BE2C (cell line): ENCODE measurements around the gene DAO.
"Not testable (repeated sequence)": the region's sequence is repeated elsewhere in the genome, so short reads cannot be mapped to it uniquely, and the experiment has no call there.

Source experiments
- DNase-seq: peaks from one replicate; pipeline ENCODE4 v3.0.0-alpha.2; 2020
- H3K27me3 ChIP-seq: fragments of 250-450 bp; sonication (Bioruptor Pico); 2 replicates; pipeline ENCODE4 v1.5.1; 2020; ENCODE audit warnings: mild to moderate bottlenecking
- H3K36me3 ChIP-seq: fragments of 250-450 bp; sonication (Bioruptor Pico); 2 replicates; pipeline ENCODE4 v1.5.1; 2020; ENCODE audit warnings: mild to moderate bottlenecking
- H3K4me1 ChIP-seq: fragments of 250-450 bp; sonication (Bioruptor Pico); 2 replicates; pipeline ENCODE4 v1.5.1; 2020
- H3K4me3 ChIP-seq: 2 replicates; pipeline ENCODE4 v1.5.1; 2011; ENCODE audit warnings: low read depth, low read length
- H3K9me3 ChIP-seq: fragments of 250-450 bp; sonication (Bioruptor Pico); 2 replicates; pipeline ENCODE4 v1.5.1; 2020
- TF ChIP-seq, protein P1 (sequence below): IDR thresholded peaks from 2 replicates; pipeline ENCODE4 v1.5.1; 2012; ENCODE audit warnings: mild to moderate bottlenecking, low read depth, low read length

The DAO gene

DNA sequence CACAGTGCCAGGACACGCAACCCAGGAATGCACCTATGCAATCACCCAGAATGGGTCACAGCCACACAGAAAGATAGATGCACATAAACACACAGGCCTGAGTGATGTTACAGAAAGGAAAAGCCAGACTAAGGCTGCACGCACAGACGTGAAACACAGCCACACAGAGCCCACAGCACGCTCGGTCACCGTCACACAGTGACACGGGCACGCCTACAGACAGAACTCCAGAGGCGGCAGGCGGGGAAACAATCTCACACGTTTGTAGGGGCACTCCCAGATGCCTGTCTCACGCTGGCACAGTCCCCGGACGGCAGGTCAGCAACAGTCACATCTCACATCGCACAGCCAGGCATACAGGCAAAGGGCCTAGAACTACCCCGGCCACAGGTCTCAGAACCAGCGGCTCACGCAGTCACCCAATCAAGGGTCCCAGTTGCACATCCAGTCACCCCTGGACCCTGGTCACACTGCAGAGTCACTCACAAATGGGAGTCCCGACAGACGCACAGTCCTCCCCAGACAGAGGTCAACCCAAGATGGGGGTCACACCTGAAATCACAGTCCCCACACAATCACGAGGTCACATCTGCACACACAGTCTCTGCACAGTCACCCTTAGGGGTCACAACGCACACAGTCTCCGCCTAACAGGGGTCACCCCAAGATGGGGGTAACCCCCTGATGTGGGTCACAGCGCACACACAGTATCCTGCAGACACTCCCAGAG lies 23.3 kb upstream of the DAO start:
- TF ChIP-seq, protein P1, sequence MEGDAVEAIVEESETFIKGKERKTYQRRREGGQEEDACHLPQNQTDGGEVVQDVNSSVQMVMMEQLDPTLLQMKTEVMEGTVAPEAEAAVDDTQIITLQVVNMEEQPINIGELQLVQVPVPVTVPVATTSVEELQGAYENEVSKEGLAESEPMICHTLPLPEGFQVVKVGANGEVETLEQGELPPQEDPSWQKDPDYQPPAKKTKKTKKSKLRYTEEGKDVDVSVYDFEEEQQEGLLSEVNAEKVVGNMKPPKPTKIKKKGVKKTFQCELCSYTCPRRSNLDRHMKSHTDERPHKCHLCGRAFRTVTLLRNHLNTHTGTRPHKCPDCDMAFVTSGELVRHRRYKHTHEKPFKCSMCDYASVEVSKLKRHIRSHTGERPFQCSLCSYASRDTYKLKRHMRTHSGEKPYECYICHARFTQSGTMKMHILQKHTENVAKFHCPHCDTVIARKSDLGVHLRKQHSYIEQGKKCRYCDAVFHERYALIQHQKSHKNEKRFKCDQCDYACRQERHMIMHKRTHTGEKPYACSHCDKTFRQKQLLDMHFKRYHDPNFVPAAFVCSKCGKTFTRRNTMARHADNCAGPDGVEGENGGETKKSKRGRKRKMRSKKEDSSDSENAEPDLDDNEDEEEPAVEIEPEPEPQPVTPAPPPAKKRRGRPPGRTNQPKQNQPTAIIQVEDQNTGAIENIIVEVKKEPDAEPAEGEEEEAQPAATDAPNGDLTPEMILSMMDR = no peak
- peak; percentile 60 for DNase-seq
- H3K27me3 ChIP-seq = no peaks in the 10 kb centered on the region
- peak overlapping the region; percentile 83 for H3K4me3 ChIP-seq
- no peaks in the 10 kb centered on the region for H3K4me1 ChIP-seq
- H3K9me3 ChIP-seq = no peaks in the 10 kb centered on the region
- H3K36me3 ChIP-seq = no peaks in the 10 kb centered on the region

GRCh38 chr12:108857158-108857407 lies 22.8 kb upstream of the DAO start:
- DNase-seq = no peak
- Histone ChIP-seq H3K36me3 (no peaks in the 10 kb centered on the region), H3K9me3 (no peaks in the 10 kb centered on the region), H3K27me3 (no peaks in the 10 kb centered on the region), H3K4me1 (no peaks in the 10 kb centered on the region), H3K4me3 (peak overlapping the region; percentile 83)
- TF ChIP-seq, protein P1 = no peak

GRCh38 chr12:108858311-108859074 lies 21.4 kb upstream of the DAO start:
- no peaks in the 10 kb centered on the region for H3K36me3 ChIP-seq
- H3K27me3 ChIP-seq = no peaks in the 10 kb centered on the region
- H3K4me1 ChIP-seq = no peaks in the 10 kb centered on the region
- peak overlapping the region; percentile 52 for H3K4me3 ChIP-seq
- no peak for DNase-seq
- TF ChIP-seq, protein P1 = no peak
- H3K9me3 ChIP-seq = no peaks in the 10 kb centered on the region

- H3K4me1 ChIP-seq, H3K36me3 ChIP-seq, H3K4me3 ChIP-seq, DNase-seq, H3K27me3 ChIP-seq, H3K9me3 ChIP-seq: not testable (repeated sequence)
Measured at GRCh38 chr12:108859141-108859922, 20.6 kb upstream of the DAO start.

GRCh38 chr12:108859923-108860291 lies 20.0 kb upstream of the DAO start:
- H3K4me3 ChIP-seq = no peak overlapping the region
- H3K9me3 ChIP-seq = no peaks in the 10 kb centered on the region
- no peaks in the 10 kb centered on the region for H3K27me3 ChIP-seq
- no peaks in the 10 kb centered on the region for H3K4me1 ChIP-seq
- no peaks in the 10 kb centered on the region for H3K36me3 ChIP-seq
- no peak for DNase-seq
- TF ChIP-seq, protein P1 = no peak

DNA sequence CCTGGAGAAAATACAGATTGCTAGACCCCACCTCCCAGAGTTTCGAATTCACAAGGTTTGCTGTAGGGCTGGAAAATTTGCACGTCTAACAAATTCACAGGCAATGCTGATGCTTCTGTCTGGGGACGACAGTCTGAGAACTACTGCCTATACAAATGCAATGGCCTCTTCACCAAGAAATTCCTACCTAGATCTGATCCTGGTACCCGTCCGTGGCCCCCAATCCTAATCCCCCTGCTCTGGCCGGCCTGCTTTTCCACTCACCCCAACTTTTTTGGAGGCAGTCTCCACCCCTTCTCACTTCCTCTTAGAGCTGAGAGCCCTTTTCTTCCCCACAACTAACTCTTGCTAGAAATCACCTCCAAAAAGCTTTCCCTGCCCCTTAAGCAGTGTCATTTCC lies 19.4 kb upstream of the DAO start:
- DNase-seq = no peak
- no peak overlapping the region for H3K4me3 ChIP-seq
- TF ChIP-seq, protein P1 = no peak
- H3K4me1 ChIP-seq = no peaks in the 10 kb centered on the region
- H3K27me3 ChIP-seq = no peaks in the 10 kb centered on the region
- no peaks in the 10 kb centered on the region for H3K9me3 ChIP-seq
- no peaks in the 10 kb centered on the region for H3K36me3 ChIP-seq
